Neural progenitor cell (in vitro differentiated cells): Measurements from ENCODE around the gene NUDT5.
"Not testable (repeated sequence)": the region's sequence is repeated elsewhere in the genome, so short reads cannot be mapped to it uniquely, and the experiment has no call there.

Experiments used
- EZH2 ChIP-seq: fragments of 200-600 bp; sonication (generic); IDR thresholded peaks from 2 replicates; pipeline ENCODE4 v1.6.1; 2017; ENCODE audit warnings: antibody characterized with exemption, mild to moderate bottlenecking, moderate library complexity
- EZH2phosphoT487 ChIP-seq: fragments of 200-600 bp; sonication (generic); IDR thresholded peaks from 2 replicates; pipeline ENCODE4 v1.6.1; 2017; ENCODE audit warnings: antibody characterized with exemption
- TF ChIP-seq, protein P1 (sequence below): fragments of 200-600 bp; sonication (generic); IDR thresholded peaks from 2 replicates; pipeline ENCODE4 v1.5.1; 2017; ENCODE audit warnings: antibody characterized with exemption, mild to moderate bottlenecking

- TF ChIP-seq, protein P1, sequence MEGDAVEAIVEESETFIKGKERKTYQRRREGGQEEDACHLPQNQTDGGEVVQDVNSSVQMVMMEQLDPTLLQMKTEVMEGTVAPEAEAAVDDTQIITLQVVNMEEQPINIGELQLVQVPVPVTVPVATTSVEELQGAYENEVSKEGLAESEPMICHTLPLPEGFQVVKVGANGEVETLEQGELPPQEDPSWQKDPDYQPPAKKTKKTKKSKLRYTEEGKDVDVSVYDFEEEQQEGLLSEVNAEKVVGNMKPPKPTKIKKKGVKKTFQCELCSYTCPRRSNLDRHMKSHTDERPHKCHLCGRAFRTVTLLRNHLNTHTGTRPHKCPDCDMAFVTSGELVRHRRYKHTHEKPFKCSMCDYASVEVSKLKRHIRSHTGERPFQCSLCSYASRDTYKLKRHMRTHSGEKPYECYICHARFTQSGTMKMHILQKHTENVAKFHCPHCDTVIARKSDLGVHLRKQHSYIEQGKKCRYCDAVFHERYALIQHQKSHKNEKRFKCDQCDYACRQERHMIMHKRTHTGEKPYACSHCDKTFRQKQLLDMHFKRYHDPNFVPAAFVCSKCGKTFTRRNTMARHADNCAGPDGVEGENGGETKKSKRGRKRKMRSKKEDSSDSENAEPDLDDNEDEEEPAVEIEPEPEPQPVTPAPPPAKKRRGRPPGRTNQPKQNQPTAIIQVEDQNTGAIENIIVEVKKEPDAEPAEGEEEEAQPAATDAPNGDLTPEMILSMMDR = not testable (repeated sequence)
- not testable (repeated sequence) for TF ChIP-seq EZH2, EZH2phosphoT487
Observed at GRCh38 chr10:12171512-12171911, 24.2 kb downstream of the NUDT5 start.
